Uterus (tissue), 4 donors: ENCODE results near the gene LDLRAD2. TPM values are rescaled to one million over a fixed set of nuclear protein-coding genes. Genes with fewer than 3 reads are reported as not detected.
"Not testable (repeated sequence)": the region's sequence is repeated elsewhere in the genome, so short reads cannot be mapped to it uniquely, and the experiment has no call there.

ENCODE experiments used
- DNase-seq, 2 donors: peaks; one replicate each; pipeline ENCODE4 v3.0.0-alpha.2; 2019 to 2020
- H3K27ac ChIP-seq, 2 donors: fragments of 200-600 bp; sonication (generic); 1 replicate in 1 of 2; 2 replicates in 1 of 2; pipeline ENCODE4 v1.5.1; 2016 to 2018
- H3K27me3 ChIP-seq, 2 donors: fragments of 200-600 bp; sonication (generic); one replicate each; pipeline ENCODE4 v1.5.1; 2018 to 2019; ENCODE audit warnings: control low read depth in 1 of 2
- H3K36me3 ChIP-seq, 2 donors: fragments of 200-600 bp; sonication (generic); one replicate each; pipeline ENCODE4 v1.5.1; 2019; ENCODE audit warnings: control low read depth in 1 of 2
- H3K4me1 ChIP-seq, 2 donors: fragments of 200-600 bp; sonication (generic); one replicate each; pipeline ENCODE4 v1.5.1; 2018 to 2019; ENCODE audit warnings: control low read depth in 1 of 2
- H3K4me3 ChIP-seq, 2 donors: fragments of 200-600 bp; sonication (generic); 1 replicate in 1 of 2; 2 replicates in 1 of 2; pipeline ENCODE4 v1.5.1; 2018 to 2019; ENCODE audit warnings: mild to moderate bottlenecking in 1 of 2
- H3K9me3 ChIP-seq, 2 donors: fragments of 200-600 bp; sonication (generic); one replicate each; pipeline ENCODE4 v1.5.1; 2019; ENCODE audit warnings: control low read depth in 1 of 2
- POLR2A ChIP-seq, 2 donors: fragments of 450-650 bp; IDR thresholded peaks; one replicate each; pipeline ENCODE4 v1.6.1; 2016; ENCODE audit warnings: antibody characterized with exemption in 2 of 2, mild to moderate bottlenecking in 1 of 2, moderate library complexity in 1 of 2
- intact Hi-C: fragments of 100-400 bp; cut with DNase I; formaldehyde crosslinking; loops from one replicate; pipeline ENCODE4 v1.15.1; 2023; ENCODE audit warnings: low total_unique reads
- total RNA-seq, 4 donors: library from RNA; depleted of rRNA in 3 of 4; stranded (reverse); fragments of >200 nt in 3 of 4; gene quantifications; one replicate each; pipeline versions ENCODE4 v1.1.0 to v1.2.4, GENCODE V29; 2014 to 2023
- TF ChIP-seq, protein P1 (sequence below), 4 experiments: fragments of 200-600 bp in 2 of 4; fragments of 450-650 bp in 2 of 4; sonication (generic) in 2 of 4; IDR thresholded peaks; one replicate each; pipeline ENCODE4 v1.5.1; 2016 to 2019; ENCODE audit warnings: antibody characterized with exemption in 4 of 4, mild to moderate bottlenecking in 2 of 4, moderate library complexity in 1 of 4
- donor health status: DM: yes; HTN: yes; CAD: no.

Gene LDLRAD2
- total RNA-seq, 4 donors from 2014 or later, result 0.48 TPM; not detected in 3

DNA sequence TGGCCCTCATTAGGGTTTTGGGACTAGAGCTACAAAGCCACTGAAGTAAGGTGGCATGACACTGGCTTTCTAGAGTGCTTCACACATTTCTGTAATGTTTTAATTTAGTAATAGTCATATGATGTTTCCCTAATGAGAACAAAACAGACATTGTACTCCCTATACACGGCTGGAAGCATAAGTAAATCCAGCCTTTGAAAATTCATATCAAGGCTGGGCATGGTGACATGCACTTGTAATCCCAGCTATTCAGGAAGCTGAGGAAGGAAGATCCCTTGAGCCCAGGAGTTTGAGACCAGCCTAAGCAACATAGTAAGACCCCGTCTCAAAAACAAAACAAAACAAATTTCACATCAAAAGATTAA, 36.5 kb upstream of the LDLRAD2 start:
- no peaks in the 10 kb centered on the region for H3K36me3 ChIP-seq
- TF ChIP-seq, protein P1, sequence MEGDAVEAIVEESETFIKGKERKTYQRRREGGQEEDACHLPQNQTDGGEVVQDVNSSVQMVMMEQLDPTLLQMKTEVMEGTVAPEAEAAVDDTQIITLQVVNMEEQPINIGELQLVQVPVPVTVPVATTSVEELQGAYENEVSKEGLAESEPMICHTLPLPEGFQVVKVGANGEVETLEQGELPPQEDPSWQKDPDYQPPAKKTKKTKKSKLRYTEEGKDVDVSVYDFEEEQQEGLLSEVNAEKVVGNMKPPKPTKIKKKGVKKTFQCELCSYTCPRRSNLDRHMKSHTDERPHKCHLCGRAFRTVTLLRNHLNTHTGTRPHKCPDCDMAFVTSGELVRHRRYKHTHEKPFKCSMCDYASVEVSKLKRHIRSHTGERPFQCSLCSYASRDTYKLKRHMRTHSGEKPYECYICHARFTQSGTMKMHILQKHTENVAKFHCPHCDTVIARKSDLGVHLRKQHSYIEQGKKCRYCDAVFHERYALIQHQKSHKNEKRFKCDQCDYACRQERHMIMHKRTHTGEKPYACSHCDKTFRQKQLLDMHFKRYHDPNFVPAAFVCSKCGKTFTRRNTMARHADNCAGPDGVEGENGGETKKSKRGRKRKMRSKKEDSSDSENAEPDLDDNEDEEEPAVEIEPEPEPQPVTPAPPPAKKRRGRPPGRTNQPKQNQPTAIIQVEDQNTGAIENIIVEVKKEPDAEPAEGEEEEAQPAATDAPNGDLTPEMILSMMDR (IDR thresholded peaks at IDR 0.05), result no peak
- TF ChIP-seq POLR2A (IDR thresholded peaks at IDR 0.05), result no peak
- no peak overlapping the region for H3K27ac ChIP-seq
- intact Hi-C loops, result no loop called here
- no peaks in the 10 kb centered on the region for H3K9me3 ChIP-seq
- no peaks in the 10 kb centered on the region for H3K4me1 ChIP-seq
- no peaks in the 10 kb centered on the region for H3K27me3 ChIP-seq
- no peak overlapping the region for H3K4me3 ChIP-seq
- DNase-seq, result no peak

GRCh38 chr1:21775985-21776562, 36.0 kb upstream of the LDLRAD2 start:
- intact Hi-C loops, result no loop called here
- TF ChIP-seq, protein P1 (IDR thresholded peaks at IDR 0.05), result no peak
- TF ChIP-seq POLR2A (IDR thresholded peaks at IDR 0.05), result no peak
- H3K27ac ChIP-seq, result no peak overlapping the region
- no peaks in the 10 kb centered on the region for H3K36me3 ChIP-seq
- no peak overlapping the region for H3K4me3 ChIP-seq
- DNase-seq, result no peak
- no peaks in the 10 kb centered on the region for H3K27me3 ChIP-seq
- no peaks in the 10 kb centered on the region for H3K9me3 ChIP-seq
- H3K4me1 ChIP-seq, result peaks cover 0 to 4% of the 10 kb centered on the region in 2 donors

- H3K9me3 ChIP-seq, DNase-seq, H3K36me3 ChIP-seq, H3K27me3 ChIP-seq, H3K4me3 ChIP-seq, H3K27ac ChIP-seq, intact Hi-C loops: not testable (repeated sequence)
- H3K4me1 ChIP-seq, result peaks cover 0 to 10% of the 10 kb centered on the region in 2 donors
Observed at GRCh38 chr1:21776925-21777324, 35.1 kb upstream of the LDLRAD2 start.

GRCh38 chr1:21778405-21778727, 33.7 kb upstream of the LDLRAD2 start:
- intact Hi-C loops, result no loop called here
- H3K4me1 ChIP-seq, result peaks cover 0 to 10% of the 10 kb centered on the region in 2 donors
- H3K27me3 ChIP-seq, result no peaks in the 10 kb centered on the region
- H3K36me3 ChIP-seq, result no peaks in the 10 kb centered on the region
- TF ChIP-seq, protein P1 (IDR thresholded peaks at IDR 0.05), result no peak
- no peak for TF ChIP-seq POLR2A (IDR thresholded peaks at IDR 0.05)
- no peak for DNase-seq
- H3K27ac ChIP-seq, result no peak overlapping the region
- no peaks in the 10 kb centered on the region for H3K9me3 ChIP-seq
- no peak overlapping the region for H3K4me3 ChIP-seq

DNA sequence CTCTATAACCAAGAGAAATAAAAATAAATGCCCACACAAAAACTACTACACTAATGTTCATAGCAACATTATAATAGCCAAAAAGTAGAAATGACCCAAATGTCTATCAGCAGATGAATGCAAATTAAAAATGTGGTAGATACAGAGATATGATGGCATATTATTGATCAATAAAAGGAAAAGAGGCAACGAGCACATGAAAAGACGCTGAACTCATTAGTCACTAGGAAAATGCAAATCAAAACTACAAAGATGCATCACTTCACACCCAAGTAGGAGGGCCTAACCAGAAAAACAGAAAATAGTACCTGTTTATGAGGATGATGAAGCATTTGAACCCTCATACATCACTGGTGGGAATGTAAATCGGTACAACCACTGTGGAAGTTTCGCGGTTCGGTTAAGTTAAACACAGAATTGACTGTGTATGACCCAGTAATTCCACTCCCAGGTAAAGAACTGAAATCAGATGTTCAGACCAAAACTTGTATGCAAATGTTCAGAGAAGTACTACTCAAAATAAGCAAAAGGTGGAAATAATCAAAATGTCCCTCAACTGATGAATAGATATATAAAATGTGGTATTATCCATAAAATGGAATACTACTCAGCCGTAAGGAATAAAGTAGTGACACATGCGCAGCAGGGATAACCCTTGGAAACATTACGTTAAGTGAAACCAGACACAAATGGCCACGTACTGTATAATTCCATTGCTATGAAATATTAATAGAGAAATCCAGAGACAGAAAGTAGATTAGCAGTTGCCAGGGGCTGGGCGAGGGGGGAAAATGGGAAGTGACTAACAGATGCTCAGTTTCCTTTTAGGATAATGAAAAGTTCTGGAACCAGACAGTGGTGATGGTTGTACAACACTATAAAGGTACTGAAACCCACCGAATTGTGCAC, 32.2 kb upstream of the LDLRAD2 start:
- Histone ChIP-seq H3K4me1 (peaks cover 0 to 10% of the 10 kb centered on the region in 2 donors), H3K27me3 (no peaks in the 10 kb centered on the region), H3K4me3 (no peak overlapping the region), H3K36me3 (no peaks in the 10 kb centered on the region), H3K27ac (no peak overlapping the region), H3K9me3 (no peaks in the 10 kb centered on the region)
- intact Hi-C loops, result no loop called here
- no peak for DNase-seq
- no peak for TF ChIP-seq POLR2A (IDR thresholded peaks at IDR 0.05)
- TF ChIP-seq, protein P1 (IDR thresholded peaks at IDR 0.05), result no peak
